ENCODE data around the gene RLBP1.

GRCh38 chr15:89196994-89197393 lies 24.4 kb downstream of the RLBP1 start:
- TF ChIP-seq, protein P1, sequence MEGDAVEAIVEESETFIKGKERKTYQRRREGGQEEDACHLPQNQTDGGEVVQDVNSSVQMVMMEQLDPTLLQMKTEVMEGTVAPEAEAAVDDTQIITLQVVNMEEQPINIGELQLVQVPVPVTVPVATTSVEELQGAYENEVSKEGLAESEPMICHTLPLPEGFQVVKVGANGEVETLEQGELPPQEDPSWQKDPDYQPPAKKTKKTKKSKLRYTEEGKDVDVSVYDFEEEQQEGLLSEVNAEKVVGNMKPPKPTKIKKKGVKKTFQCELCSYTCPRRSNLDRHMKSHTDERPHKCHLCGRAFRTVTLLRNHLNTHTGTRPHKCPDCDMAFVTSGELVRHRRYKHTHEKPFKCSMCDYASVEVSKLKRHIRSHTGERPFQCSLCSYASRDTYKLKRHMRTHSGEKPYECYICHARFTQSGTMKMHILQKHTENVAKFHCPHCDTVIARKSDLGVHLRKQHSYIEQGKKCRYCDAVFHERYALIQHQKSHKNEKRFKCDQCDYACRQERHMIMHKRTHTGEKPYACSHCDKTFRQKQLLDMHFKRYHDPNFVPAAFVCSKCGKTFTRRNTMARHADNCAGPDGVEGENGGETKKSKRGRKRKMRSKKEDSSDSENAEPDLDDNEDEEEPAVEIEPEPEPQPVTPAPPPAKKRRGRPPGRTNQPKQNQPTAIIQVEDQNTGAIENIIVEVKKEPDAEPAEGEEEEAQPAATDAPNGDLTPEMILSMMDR (IDR thresholded peaks at IDR 0.05; ENCODE audit: extremely low read depth in 1 of 2, insufficient read depth in 1 of 2, low read depth in 1 of 2, low read length in 2 of 2), result no peak
- TF ChIP-seq EZH2 (IDR thresholded peaks at IDR 0.05; ENCODE audit: borderline replicate concordance, low read depth, low read length, severe bottlenecking) (no peak), POLR2AphosphoS5 (IDR thresholded peaks at IDR 0.05; ENCODE audit: insufficient read depth, low read depth, low read length) (no peak), POLR2A (IDR thresholded peaks at IDR 0.05; ENCODE audit: low read depth, low read length) (no peak)
